ENCODE data around the gene NAA40.

The NAA40 gene

GRCh38 chr11:63938479-63939396 is at the start of gene NAA40:
Gene NAA40 (plus strand): TSS chr11:63939002. CDS start chr11:63939097, 95 bp downstream.
- DNase-seq (ENCODE audit: extremely low spot score, insufficient read length, low read depth) (peak; percentile 97), FAIRE-seq (peak; percentile 88)

- FAIRE-seq (no peak), DNase-seq (ENCODE audit: extremely low spot score, insufficient read length, low read depth) (no peak)
Measured at GRCh38 chr11:63889344-63889743, 49.5 kb upstream of the NAA40 start.

- DNase-seq (ENCODE audit: extremely low spot score, insufficient read length, low read depth): no peak
- no peak for FAIRE-seq
Measured at GRCh38 chr11:63890368-63890767, 48.4 kb upstream of the NAA40 start.

GRCh38 chr11:63892228-63892627 is 46.6 kb upstream of the NAA40 start:
- no peak for DNase-seq (ENCODE audit: extremely low spot score, insufficient read length, low read depth)
- FAIRE-seq: no peak

GRCh38 chr11:63893355-63893754 is 45.4 kb upstream of the NAA40 start:
- DNase-seq (ENCODE audit: extremely low spot score, insufficient read length, low read depth) (no peak), FAIRE-seq (no peak)

- DNase-seq (ENCODE audit: extremely low spot score, insufficient read length, low read depth) (no peak), FAIRE-seq (no peak)
Measured at GRCh38 chr11:63896071-63896470, 42.7 kb upstream of the NAA40 start.

GRCh38 chr11:63897459-63898146 is 41.2 kb upstream of the NAA40 start:
- FAIRE-seq: no peak

GRCh38 chr11:63901660-63902059 is 37.1 kb upstream of the NAA40 start:
- FAIRE-seq (no peak), DNase-seq (ENCODE audit: extremely low spot score, insufficient read length, low read depth) (no peak)

More at GRCh38 chr11:63897459-63898146, 41.2 kb upstream of the NAA40 start:
- DNase-seq (ENCODE audit: extremely low spot score, insufficient read length, low read depth): no peak

GRCh38 chr11:63903884-63904283 is 34.9 kb upstream of the NAA40 start:
- DNase-seq (ENCODE audit: extremely low spot score, insufficient read length, low read depth) (no peak), FAIRE-seq (no peak)

- no peak for DNase-seq (ENCODE audit: extremely low spot score, insufficient read length, low read depth)
- FAIRE-seq: no peak
Measured at GRCh38 chr11:63904743-63905142, 34.1 kb upstream of the NAA40 start.

- FAIRE-seq (no peak), DNase-seq (ENCODE audit: extremely low spot score, insufficient read length, low read depth) (no peak)
Measured at GRCh38 chr11:63905179-63905578, 33.6 kb upstream of the NAA40 start.

GRCh38 chr11:63906087-63906486 is 32.7 kb upstream of the NAA40 start:
- DNase-seq (ENCODE audit: extremely low spot score, insufficient read length, low read depth) (no peak), FAIRE-seq (no peak)

GRCh38 chr11:63906585-63906984 is 32.2 kb upstream of the NAA40 start:
- FAIRE-seq: no peak
- no peak for DNase-seq (ENCODE audit: extremely low spot score, insufficient read length, low read depth)

- FAIRE-seq: no peak
- DNase-seq (ENCODE audit: extremely low spot score, insufficient read length, low read depth): no peak
Measured at GRCh38 chr11:63907063-63907462, 31.7 kb upstream of the NAA40 start.

- FAIRE-seq: no peak
- no peak for DNase-seq (ENCODE audit: extremely low spot score, insufficient read length, low read depth)
Measured at GRCh38 chr11:63907808-63908530, 30.8 kb upstream of the NAA40 start.

- DNase-seq (ENCODE audit: extremely low spot score, insufficient read length, low read depth): no peak
Measured at GRCh38 chr11:63908631-63909401, 30.0 kb upstream of the NAA40 start.

GRCh38 chr11:63909591-63910506 is 29.0 kb upstream of the NAA40 start:
- DNase-seq (ENCODE audit: extremely low spot score, insufficient read length, low read depth): no peak
- FAIRE-seq: no peak

More at GRCh38 chr11:63908631-63909401, 30.0 kb upstream of the NAA40 start:
- FAIRE-seq: no peak

GRCh38 chr11:63910675-63911074 is 28.1 kb upstream of the NAA40 start:
- no peak for FAIRE-seq

GRCh38 chr11:63911440-63911839 is 27.4 kb upstream of the NAA40 start:
- DNase-seq (ENCODE audit: extremely low spot score, insufficient read length, low read depth) (no peak), FAIRE-seq (no peak)

More at GRCh38 chr11:63910675-63911074, 28.1 kb upstream of the NAA40 start:
- DNase-seq (ENCODE audit: extremely low spot score, insufficient read length, low read depth): no peak

Measured in GM18507 (cell line).